ENCODE results near the gene FKBP6.
"Not testable (repeated sequence)": the region's sequence is repeated elsewhere in the genome, so short reads cannot be mapped to it uniquely, and the experiment has no call there.

Gene FKBP6

GRCh38 chr7:73308665-73309214 lies 19.2 kb upstream of the FKBP6 start, which contains the start of gene NSUN5:
TSS of gene NSUN5 (minus strand) at chr7:73308826. CDS start at chr7:73308790, 36 bp downstream.
- H3K4me3 ChIP-seq (ENCODE audit: low read depth, low read length), result peak within 1 kb of the TSS; percentile 92
- H3K27me3 ChIP-seq (ENCODE audit: control insufficient read depth, insufficient read depth, low read length), result no peaks in the 10 kb centered on the region
- no peaks in the 10 kb centered on the region for H3K9me3 ChIP-seq (ENCODE audit: control insufficient read depth, insufficient read depth, low read depth, low read length)
- peak within 1 kb of the TSS; percentile 79 for H3K9ac ChIP-seq (ENCODE audit: low read length)
- H3K4me1 ChIP-seq (ENCODE audit: control insufficient read depth, insufficient read depth, low read length), result peaks cover 6% of the 10 kb centered on the region
- H3K36me3 ChIP-seq (ENCODE audit: control insufficient read depth, insufficient read depth, low read length), result peaks cover 26% of the 10 kb centered on the region
- peak within 1 kb of the TSS; percentile 45; the same call in 1 of the 2 replicates for H3K27ac ChIP-seq (ENCODE audit: low read depth, low read length)

DNA sequence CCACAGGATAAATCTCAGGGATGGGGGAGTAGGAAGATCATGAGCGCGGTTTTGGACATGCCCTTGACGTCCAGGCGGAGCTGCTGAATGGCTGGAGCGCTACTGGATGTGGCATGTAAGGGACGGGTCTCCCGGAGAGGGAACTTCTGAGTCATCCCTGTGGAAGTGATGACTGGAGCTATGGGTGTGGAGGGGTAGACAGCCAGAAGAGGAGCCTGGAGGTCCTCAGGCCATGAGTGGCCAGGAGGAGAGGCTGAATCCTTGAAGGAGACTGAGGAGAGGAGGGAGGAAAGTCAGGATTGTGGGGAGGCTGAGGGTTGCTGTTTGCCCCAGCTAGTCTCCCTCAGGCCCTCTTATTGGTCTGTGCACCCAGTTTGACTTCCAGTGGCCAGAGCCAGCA lies 16.5 kb upstream of the FKBP6 start:
- H3K9me3 ChIP-seq (ENCODE audit: control insufficient read depth, insufficient read depth, low read depth, low read length); H3K27ac ChIP-seq (ENCODE audit: low read depth, low read length); H3K4me3 ChIP-seq (ENCODE audit: low read depth, low read length); H3K9ac ChIP-seq (ENCODE audit: low read length); H3K4me1 ChIP-seq (ENCODE audit: control insufficient read depth, insufficient read depth, low read length); H3K27me3 ChIP-seq (ENCODE audit: control insufficient read depth, insufficient read depth, low read length); H3K36me3 ChIP-seq (ENCODE audit: control insufficient read depth, insufficient read depth, low read length): not testable (repeated sequence)

DNA sequence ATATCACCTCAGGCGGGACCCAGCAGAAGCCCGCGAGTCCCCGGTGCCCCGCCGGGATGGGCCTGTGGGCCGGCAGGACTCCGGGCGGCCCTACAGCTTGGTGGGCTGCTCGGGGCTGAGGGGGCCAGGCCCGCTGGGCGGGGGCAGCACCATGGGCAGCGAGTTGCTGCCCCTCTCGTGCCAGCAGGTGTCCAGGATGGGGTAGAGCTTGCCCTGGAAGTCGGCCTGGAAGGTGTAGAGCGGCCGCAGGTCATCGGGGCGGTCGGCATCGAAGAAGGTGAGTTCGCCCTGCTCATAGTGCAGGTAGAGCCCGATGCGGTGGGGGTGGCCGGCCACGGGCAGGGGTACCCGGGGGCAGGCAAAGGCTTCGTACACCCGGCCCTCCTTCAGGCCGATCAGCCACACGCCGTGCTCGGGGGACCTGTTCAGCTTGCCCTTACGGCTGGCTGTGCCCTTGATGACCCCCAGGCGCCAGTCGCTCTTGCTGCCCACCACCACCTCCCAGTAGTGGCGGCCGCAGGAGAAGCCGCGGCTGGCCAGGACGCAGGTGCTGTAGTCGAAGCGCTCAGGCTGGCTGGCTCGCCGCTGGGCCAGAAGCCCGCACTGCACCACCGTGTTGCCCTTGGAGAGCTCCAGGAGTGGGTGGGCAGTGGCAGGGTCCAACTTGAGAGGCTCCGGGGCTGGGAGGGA lies 15.0 kb upstream of the FKBP6 start:
- H3K27ac ChIP-seq (ENCODE audit: low read depth, low read length), result no peak overlapping the region
- no peaks in the 10 kb centered on the region for H3K27me3 ChIP-seq (ENCODE audit: control insufficient read depth, insufficient read depth, low read length)
- no peak overlapping the region for H3K9ac ChIP-seq (ENCODE audit: low read length)
- H3K36me3 ChIP-seq (ENCODE audit: control insufficient read depth, insufficient read depth, low read length), result no peaks in the 10 kb centered on the region
- no peaks in the 10 kb centered on the region for H3K9me3 ChIP-seq (ENCODE audit: control insufficient read depth, insufficient read depth, low read depth, low read length)
- H3K4me1 ChIP-seq (ENCODE audit: control insufficient read depth, insufficient read depth, low read length), result peaks cover 1% of the 10 kb centered on the region; the same call in 1 of the 2 replicates
- no peak overlapping the region for H3K4me3 ChIP-seq (ENCODE audit: low read depth, low read length)

DNA sequence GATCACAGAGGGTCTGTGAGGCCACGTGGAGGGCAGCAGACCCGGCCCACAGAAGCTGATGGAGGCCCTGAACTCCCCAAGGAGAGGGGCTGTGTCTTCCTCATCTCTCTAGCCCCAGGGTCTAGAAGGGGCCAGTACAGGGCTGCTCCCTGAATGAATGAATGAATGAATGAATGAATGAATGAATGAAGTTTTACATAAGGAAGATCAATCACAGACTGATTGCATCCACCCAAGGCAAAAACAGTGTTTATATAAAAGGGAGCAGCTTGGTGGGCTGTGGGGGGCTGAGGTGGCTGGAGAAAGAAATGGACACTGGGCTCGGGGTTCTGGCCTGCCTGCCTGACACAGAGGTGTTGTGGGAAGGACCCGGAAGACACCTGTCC lies 14.4 kb upstream of the FKBP6 start:
- H3K9me3 ChIP-seq (ENCODE audit: control insufficient read depth, insufficient read depth, low read depth, low read length), result no peaks in the 10 kb centered on the region

DNA sequence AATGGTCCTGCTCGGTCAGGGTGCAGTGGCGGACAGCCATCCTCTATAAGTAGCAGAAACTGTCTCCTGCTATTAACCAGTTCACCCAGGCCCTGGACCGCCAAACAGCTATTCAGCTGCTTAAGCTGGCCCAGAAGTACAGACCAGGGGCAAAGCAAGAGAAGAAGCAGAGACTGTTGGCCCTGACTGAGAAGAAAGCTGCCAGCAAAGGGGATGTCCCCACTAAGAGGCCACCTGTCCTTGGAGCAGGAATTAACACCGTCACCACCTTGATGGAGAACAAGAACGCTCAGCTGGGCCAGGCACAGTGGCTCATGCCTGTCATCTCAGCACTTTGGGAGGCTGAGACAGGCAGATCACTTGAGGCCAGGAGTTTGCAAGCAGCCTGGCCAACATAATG lies 13.7 kb upstream of the FKBP6 start:
- Histone ChIP-seq H3K9ac (ENCODE audit: low read length) (no peak overlapping the region), H3K36me3 (ENCODE audit: control insufficient read depth, insufficient read depth, low read length) (no peaks in the 10 kb centered on the region), H3K27ac (ENCODE audit: low read depth, low read length) (no peak overlapping the region), H3K27me3 (ENCODE audit: control insufficient read depth, insufficient read depth, low read length) (no peaks in the 10 kb centered on the region), H3K9me3 (ENCODE audit: control insufficient read depth, insufficient read depth, low read depth, low read length) (no peaks in the 10 kb centered on the region), H3K4me1 (ENCODE audit: control insufficient read depth, insufficient read depth, low read length) (no peaks in the 10 kb centered on the region), H3K4me3 (ENCODE audit: low read depth, low read length) (no peak overlapping the region)

More for the DNA sequence above, 14.4 kb upstream of the FKBP6 start:
- Histone ChIP-seq H3K36me3 (ENCODE audit: control insufficient read depth, insufficient read depth, low read length) (no peaks in the 10 kb centered on the region), H3K27me3 (ENCODE audit: control insufficient read depth, insufficient read depth, low read length) (no peaks in the 10 kb centered on the region), H3K4me1 (ENCODE audit: control insufficient read depth, insufficient read depth, low read length) (no peaks in the 10 kb centered on the region), H3K4me3 (ENCODE audit: low read depth, low read length) (no peak overlapping the region), H3K27ac (ENCODE audit: low read depth, low read length) (no peak overlapping the region), H3K9ac (ENCODE audit: low read length) (no peak overlapping the region)

GRCh38 chr7:73316521-73316920 lies 11.4 kb upstream of the FKBP6 start:
- no peak overlapping the region for H3K4me3 ChIP-seq (ENCODE audit: low read depth, low read length)
- no peaks in the 10 kb centered on the region for H3K27me3 ChIP-seq (ENCODE audit: control insufficient read depth, insufficient read depth, low read length)
- H3K9ac ChIP-seq (ENCODE audit: low read length), result no peak overlapping the region
- no peaks in the 10 kb centered on the region for H3K36me3 ChIP-seq (ENCODE audit: control insufficient read depth, insufficient read depth, low read length)
- H3K9me3 ChIP-seq (ENCODE audit: control insufficient read depth, insufficient read depth, low read depth, low read length), result no peaks in the 10 kb centered on the region
- no peaks in the 10 kb centered on the region for H3K4me1 ChIP-seq (ENCODE audit: control insufficient read depth, insufficient read depth, low read length)
- no peak overlapping the region for H3K27ac ChIP-seq (ENCODE audit: low read depth, low read length)

- H3K27me3 ChIP-seq (ENCODE audit: control insufficient read depth, insufficient read depth, low read length); H3K27ac ChIP-seq (ENCODE audit: low read depth, low read length): not testable (repeated sequence)
Observed at GRCh38 chr7:73318656-73319204, 9.2 kb upstream of the FKBP6 start.

DNA sequence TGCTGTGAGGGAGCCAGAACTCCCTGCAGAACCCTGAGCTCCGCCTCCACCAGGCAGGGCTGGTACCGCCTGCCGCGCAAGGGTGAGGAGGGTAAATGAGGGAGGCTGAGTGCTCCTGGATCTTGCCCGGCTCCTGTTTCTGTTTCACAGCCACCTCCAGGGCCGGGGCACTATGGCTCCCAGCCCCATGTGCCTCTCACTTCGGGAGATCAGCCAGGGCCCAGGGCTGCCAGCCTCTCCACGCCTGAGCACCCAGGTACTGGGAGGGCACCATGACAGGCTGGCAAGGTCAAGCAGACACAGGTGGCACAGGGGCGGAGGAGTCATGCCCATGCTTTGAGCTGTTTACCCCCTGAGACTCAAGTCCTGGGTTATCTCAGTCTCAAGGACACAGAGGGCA lies 8.4 kb upstream of the FKBP6 start:
- not testable (repeated sequence) for H3K27me3 ChIP-seq (ENCODE audit: control insufficient read depth, insufficient read depth, low read length); H3K4me3 ChIP-seq (ENCODE audit: low read depth, low read length); H3K27ac ChIP-seq (ENCODE audit: low read depth, low read length); H3K4me1 ChIP-seq (ENCODE audit: control insufficient read depth, insufficient read depth, low read length); H3K9me3 ChIP-seq (ENCODE audit: control insufficient read depth, insufficient read depth, low read depth, low read length); H3K36me3 ChIP-seq (ENCODE audit: control insufficient read depth, insufficient read depth, low read length); H3K9ac ChIP-seq (ENCODE audit: low read length)

More at GRCh38 chr7:73318656-73319204, 9.2 kb upstream of the FKBP6 start:
- H3K4me1 ChIP-seq (ENCODE audit: control insufficient read depth, insufficient read depth, low read length); H3K9ac ChIP-seq (ENCODE audit: low read length); H3K9me3 ChIP-seq (ENCODE audit: control insufficient read depth, insufficient read depth, low read depth, low read length); H3K4me3 ChIP-seq (ENCODE audit: low read depth, low read length); H3K36me3 ChIP-seq (ENCODE audit: control insufficient read depth, insufficient read depth, low read length): not testable (repeated sequence)

DNA sequence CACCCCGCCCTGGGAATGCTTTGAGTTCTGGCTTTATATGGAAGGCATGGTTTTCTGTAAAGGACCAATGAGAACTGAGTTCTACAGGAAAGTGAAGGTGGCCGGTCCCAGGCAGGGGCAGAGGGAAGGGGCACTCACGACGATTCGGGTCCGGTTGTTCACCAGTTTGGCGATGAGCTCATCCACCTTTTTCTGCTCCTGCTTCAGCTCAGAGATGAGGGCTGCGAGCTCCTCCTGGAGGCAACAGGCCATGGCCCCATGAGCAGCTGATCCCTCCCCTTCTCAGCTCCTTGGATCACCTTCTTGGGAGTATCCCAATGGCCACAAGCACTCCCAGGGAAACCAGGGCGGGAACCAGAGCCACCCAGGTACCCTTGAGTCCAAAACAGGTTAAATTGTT lies 8.0 kb upstream of the FKBP6 start:
- not testable (repeated sequence) for H3K4me3 ChIP-seq (ENCODE audit: low read depth, low read length); H3K9ac ChIP-seq (ENCODE audit: low read length); H3K36me3 ChIP-seq (ENCODE audit: control insufficient read depth, insufficient read depth, low read length); H3K4me1 ChIP-seq (ENCODE audit: control insufficient read depth, insufficient read depth, low read length); H3K27me3 ChIP-seq (ENCODE audit: control insufficient read depth, insufficient read depth, low read length); H3K9me3 ChIP-seq (ENCODE audit: control insufficient read depth, insufficient read depth, low read depth, low read length); H3K27ac ChIP-seq (ENCODE audit: low read depth, low read length)

- not testable (repeated sequence) for H3K9ac ChIP-seq (ENCODE audit: low read length); H3K4me3 ChIP-seq (ENCODE audit: low read depth, low read length); H3K27me3 ChIP-seq (ENCODE audit: control insufficient read depth, insufficient read depth, low read length); H3K9me3 ChIP-seq (ENCODE audit: control insufficient read depth, insufficient read depth, low read depth, low read length); H3K4me1 ChIP-seq (ENCODE audit: control insufficient read depth, insufficient read depth, low read length); H3K36me3 ChIP-seq (ENCODE audit: control insufficient read depth, insufficient read depth, low read length); H3K27ac ChIP-seq (ENCODE audit: low read depth, low read length)
Observed at GRCh38 chr7:73323434-73324080, 4.4 kb upstream of the FKBP6 start.
